HepG2 (cell line): Measurements from ENCODE around the gene AGRN.

Experiments
- ARID5B ChIP-seq: IDR thresholded peaks from 2 replicates; pipeline ENCODE4 v1.4.0; 2020; ENCODE audit warnings: mild to moderate bottlenecking, missing genetic modification reagents
- FIP1L1 ChIP-seq: fragments of 200-400 bp; formaldehyde crosslinking; IDR thresholded peaks from 2 replicates; pipeline ENCODE4 v1.6.1; 2018; ENCODE audit warnings: low read depth, mild to moderate bottlenecking, low read length, moderate library complexity, borderline replicate concordance; ENCODE audit not compliant: insufficient read depth
- FOXA1 ChIP-seq, 2 experiments: fragments of 450-650 bp in 1 of 2; sonication (generic) in 1 of 2; formaldehyde crosslinking in 1 of 2; IDR thresholded peaks; 2 replicates each; pipeline versions ENCODE4 v1.4.0 to v1.6.1; 2016 to 2020; ENCODE audit warnings: missing genetic modification reagents in 1 of 2
- HOXA9 ChIP-seq: sonication (generic); formaldehyde crosslinking; IDR thresholded peaks from 2 replicates; pipeline ENCODE4 v1.8.1; 2022; ENCODE audit warnings: missing genetic modification reagents, mild to moderate bottlenecking, moderate library complexity, borderline replicate concordance
- IKZF5 ChIP-seq: IDR thresholded peaks from 2 replicates; pipeline ENCODE4 v1.6.1; 2018; ENCODE audit warnings: missing genetic modification reagents, mild to moderate bottlenecking, missing compliant biosample characterization
- KDM5A ChIP-seq: fragments of 200-600 bp; sonication (generic); IDR thresholded peaks from 2 replicates; pipeline ENCODE4 v1.7.0; 2018; ENCODE audit warnings: antibody characterized with exemption, mild to moderate bottlenecking, low read length, borderline replicate concordance
- NFE2 ChIP-seq: sonication (generic); formaldehyde crosslinking; IDR thresholded peaks from 2 replicates; pipeline ENCODE4 v1.4.0; 2020; ENCODE audit warnings: missing genetic modification reagents
- TAF1 ChIP-seq: sonication (generic); formaldehyde crosslinking; IDR thresholded peaks from 2 replicates; pipeline ENCODE4 v1.4.0; 2020; ENCODE audit warnings: missing genetic modification reagents
- TCF7 ChIP-seq: sonication (generic); IDR thresholded peaks from 2 replicates; pipeline ENCODE4 v1.6.1; 2016; ENCODE audit warnings: antibody characterized with exemption, low read depth
- YY1 ChIP-seq: IDR thresholded peaks from 2 replicates; pipeline ENCODE4 v1.6.1; 2011; ENCODE audit warnings: low read length, low read depth, moderate library complexity, mild to moderate bottlenecking; ENCODE audit not compliant: insufficient read depth, insufficient replicate concordance
- TF ChIP-seq, protein P1 (sequence below): sonication (generic); formaldehyde crosslinking; IDR thresholded peaks from 2 replicates; pipeline ENCODE4 v1.5.0; 2020; ENCODE audit warnings: mild to moderate bottlenecking, missing genetic modification reagents, moderate library complexity

DNA sequence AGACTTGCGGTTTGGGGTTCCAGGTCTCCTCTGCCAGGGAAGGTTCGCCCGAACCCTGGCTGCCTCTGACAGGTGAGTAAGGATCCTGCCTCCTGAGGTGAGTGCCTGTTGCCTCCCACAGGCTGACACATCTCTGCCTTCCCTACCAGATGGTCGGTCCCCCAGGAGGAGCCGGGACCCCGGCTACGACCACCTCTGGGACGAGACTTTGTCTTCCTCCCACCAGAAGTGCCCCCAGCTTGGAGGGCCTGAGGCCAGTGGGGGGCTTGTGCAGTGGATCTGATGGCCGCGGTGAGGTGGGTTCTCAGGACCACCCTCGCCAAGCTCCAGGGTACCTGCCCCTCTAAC, 45.7 kb upstream of the AGRN start:
- TF ChIP-seq TAF1 (CRISPR knock-in tag) (no peak), ARID5B (CRISPR knock-in tag) (no peak), NFE2 (CRISPR knock-in tag) (no peak), TCF7 (no peak), FOXA1 (IDR thresholded peaks at IDR 0.05) (no peak), FOXA1 (CRISPR knock-in tag; IDR thresholded peaks at IDR 0.05) (no peak), HOXA9 (no peak), FIP1L1 (no peak), IKZF5 (CRISPR knock-in tag) (no peak), YY1 (no peak), KDM5A (no peak)
- TF ChIP-seq, protein P1, sequence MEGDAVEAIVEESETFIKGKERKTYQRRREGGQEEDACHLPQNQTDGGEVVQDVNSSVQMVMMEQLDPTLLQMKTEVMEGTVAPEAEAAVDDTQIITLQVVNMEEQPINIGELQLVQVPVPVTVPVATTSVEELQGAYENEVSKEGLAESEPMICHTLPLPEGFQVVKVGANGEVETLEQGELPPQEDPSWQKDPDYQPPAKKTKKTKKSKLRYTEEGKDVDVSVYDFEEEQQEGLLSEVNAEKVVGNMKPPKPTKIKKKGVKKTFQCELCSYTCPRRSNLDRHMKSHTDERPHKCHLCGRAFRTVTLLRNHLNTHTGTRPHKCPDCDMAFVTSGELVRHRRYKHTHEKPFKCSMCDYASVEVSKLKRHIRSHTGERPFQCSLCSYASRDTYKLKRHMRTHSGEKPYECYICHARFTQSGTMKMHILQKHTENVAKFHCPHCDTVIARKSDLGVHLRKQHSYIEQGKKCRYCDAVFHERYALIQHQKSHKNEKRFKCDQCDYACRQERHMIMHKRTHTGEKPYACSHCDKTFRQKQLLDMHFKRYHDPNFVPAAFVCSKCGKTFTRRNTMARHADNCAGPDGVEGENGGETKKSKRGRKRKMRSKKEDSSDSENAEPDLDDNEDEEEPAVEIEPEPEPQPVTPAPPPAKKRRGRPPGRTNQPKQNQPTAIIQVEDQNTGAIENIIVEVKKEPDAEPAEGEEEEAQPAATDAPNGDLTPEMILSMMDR (CRISPR knock-in tag), result no peak
